Epidermal melanocyte (primary cell): Measurements from ENCODE around the gene PTGER3.
"Not testable (repeated sequence)": the region's sequence is repeated elsewhere in the genome, so short reads cannot be mapped to it uniquely, and the experiment has no call there.

Source experiments
- DNase-seq: peaks from one replicate; pipeline ENCODE4 v3.0.0; 2011; ENCODE audit warnings: low spot score; ENCODE audit not compliant: insufficient read length

PTGER3 gene

DNA sequence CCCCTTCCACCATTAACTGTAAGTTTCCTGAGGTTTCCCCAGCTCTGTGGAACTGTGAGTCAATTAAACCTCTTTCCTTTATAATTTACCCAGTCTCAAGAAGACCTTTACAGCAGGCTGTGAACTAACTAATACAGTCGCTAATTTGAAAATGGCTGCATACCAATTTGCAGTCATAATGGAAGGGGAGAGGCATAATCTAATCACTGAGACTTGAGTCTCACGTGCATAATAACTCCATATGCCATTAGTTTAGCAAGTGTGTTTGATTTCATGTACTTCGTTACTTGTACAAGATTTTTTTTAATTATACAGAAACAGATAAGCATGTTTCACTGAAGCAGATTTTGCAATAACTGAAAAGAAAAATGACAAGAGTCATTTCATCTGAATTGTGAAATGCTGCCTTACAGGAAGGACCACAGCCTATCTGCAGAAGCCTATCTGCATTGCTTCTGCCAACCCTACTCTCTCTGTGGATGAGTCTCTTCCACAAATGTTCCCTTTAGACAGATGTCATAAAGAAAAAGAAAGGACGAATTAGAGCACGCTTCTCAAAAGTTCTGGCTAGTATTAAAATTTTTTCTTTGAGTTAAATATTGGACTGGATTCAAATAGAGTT, 99.1 kb downstream of the PTGER3 start:
- DNase-seq = no peak

GRCh38 chr1:70947835-70948234, 99.8 kb downstream of the PTGER3 start:
- DNase-seq = no peak

- DNase-seq = no peak
These were observed 101.9 kb downstream of the PTGER3 start for GRCh38 chr1:70945676-70946075.

GRCh38 chr1:70945251-70945650, 102.4 kb downstream of the PTGER3 start:
- DNase-seq = no peak

GRCh38 chr1:70941563-70941962, 106.1 kb downstream of the PTGER3 start:
- DNase-seq = no peak

DNA sequence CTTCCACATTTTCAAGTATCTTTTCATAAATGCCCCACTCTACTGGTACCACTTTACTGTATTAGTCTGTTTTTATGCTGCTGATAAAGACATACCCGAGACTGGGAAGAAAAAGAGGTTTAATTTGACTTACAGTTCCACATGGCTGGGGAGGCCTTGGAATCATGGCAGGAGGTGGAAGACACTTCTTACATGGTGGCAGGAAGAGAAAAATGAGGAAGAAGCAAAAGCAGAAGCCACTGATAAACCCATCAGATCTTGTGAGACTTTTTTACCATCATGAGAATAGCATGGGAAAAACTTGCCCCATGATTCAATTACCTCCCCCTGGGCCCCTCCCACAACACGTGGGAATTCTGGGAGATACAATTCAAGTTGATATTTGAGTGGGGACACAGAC, 107.2 kb downstream of the PTGER3 start:
- DNase-seq = not testable (repeated sequence)

DNA sequence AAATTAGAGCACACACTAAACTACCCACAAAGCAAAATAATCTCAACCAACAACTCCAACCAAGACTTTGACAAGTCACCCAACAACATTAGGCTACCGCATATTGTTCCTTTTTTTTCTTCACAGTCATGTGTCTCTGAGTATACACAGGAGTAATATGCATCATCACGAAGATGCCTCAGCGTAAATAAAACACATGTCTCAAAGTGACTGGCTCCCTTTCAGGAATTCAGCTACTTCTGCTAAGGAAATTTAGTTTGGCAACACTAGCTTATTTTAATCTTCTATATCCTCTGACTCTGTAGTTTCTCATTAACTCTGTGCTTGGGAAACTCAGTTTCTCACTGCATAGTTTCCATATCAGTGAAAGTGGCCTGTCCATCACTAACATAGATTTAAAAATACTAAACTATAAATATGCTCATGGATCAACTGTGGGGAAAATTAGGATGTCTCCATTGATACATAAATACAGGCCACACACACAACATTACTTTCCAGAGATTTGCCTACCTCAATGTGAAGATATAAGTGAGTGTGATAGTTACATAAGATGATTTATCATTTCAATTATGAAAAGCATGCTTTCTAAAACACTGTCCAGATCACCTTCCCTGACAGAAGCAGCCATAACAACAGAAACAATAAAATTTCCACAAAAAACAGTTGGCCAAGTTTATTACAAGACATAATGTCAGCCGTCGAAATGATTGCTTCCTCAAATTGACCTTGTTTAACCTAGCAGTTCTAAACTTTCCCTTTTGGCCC, 113.2 kb downstream of the PTGER3 start:
- no peak for DNase-seq

- no peak for DNase-seq
These were observed 117.6 kb downstream of the PTGER3 start for GRCh38 chr1:70930062-70930461.

- DNase-seq = no peak
These were observed 125.4 kb downstream of the PTGER3 start for GRCh38 chr1:70922196-70922595.
